K562 (cell line): ENCODE data around the gene CORIN. TPM values are rescaled to one million over a fixed set of nuclear protein-coding genes. Genes with fewer than 3 reads are reported as not detected.

ENCODE experiments used
- ATAC-seq: fragments of 200-7000 bp; cut with Tn5 transposase; 3 replicates; pipeline ENCODE4 v1.9.1; 2020; ENCODE audit warnings: moderate library complexity
- BruUV-seq: library from RNA; stranded (reverse); fragments of 400-500 nt; replicated peaks from 2 replicates; lab custom pipeline; 2021; lab: Mats Ljungman, UMichigan
- CTCF ChIA-PET: fragments of 300-600 bp; formaldehyde crosslinking; extraction: SDS; loops from one replicate; lab custom pipeline; 2021; ENCODE audit warnings: low intra/inter-chr PET ratio; lab: Yijun Ruan, JAX
- POLR2A ChIA-PET: fragments of 300-600, 350-650 bp; sonication (Branson Sonifier 250); formaldehyde crosslinking; extraction: SDS; loops from one replicate; lab custom pipeline; 2021; ENCODE audit warnings: antibody characterized with exemption, inconsistent platforms; lab: Yijun Ruan, JAX
- DNase-seq, 4 experiments: peaks; one replicate each; pipeline versions ENCODE4 v3.0.0 to v3.0.0-alpha.2; 2011 to 2018; ENCODE audit warnings: low spot score in 3 of 4, mixed read lengths in 3 of 4; ENCODE audit errors: extremely low read depth in 1 of 4
- FAIRE-seq: peaks from 2 replicates; lab custom pipeline; 2011; peaks lifted over from hg19 to GRCh38; lab: Jason Lieb, UNC
- H2AFZ ChIP-seq: 2 replicates; pipeline ENCODE4 v1.6.0; 2011; ENCODE audit warnings: low read depth, low read length, control low read depth, inconsistent platforms
- H3K27ac ChIP-seq: fragments of 200-600 bp; 3 replicates; pipeline ENCODE4 v1.8.0; 2011; ENCODE audit warnings: low read depth, mild to moderate bottlenecking, control low read depth, inconsistent platforms, low read length, moderate library complexity, mixed read lengths; ENCODE audit errors: extremely low read depth
- H3K27me3 ChIP-seq, 2 experiments: fragments of 300-600 bp in 1 of 2; 2 replicates in 1 of 2; 3 replicates in 1 of 2; pipeline versions ENCODE4 v1.6.0 to v1.8.0; 2011; ENCODE audit warnings: inconsistent platforms in 2 of 2, low read length in 2 of 2, mild to moderate bottlenecking in 1 of 2, mixed read lengths in 1 of 2, moderate library complexity in 1 of 2; ENCODE audit not compliant: control insufficient read depth in 2 of 2, insufficient read depth in 2 of 2
- H3K36me3 ChIP-seq: fragments of 300-600 bp; 3 replicates; pipeline ENCODE4 v1.8.0; 2011; ENCODE audit warnings: mild to moderate bottlenecking, low read length, inconsistent platforms; ENCODE audit not compliant: control insufficient read depth, insufficient read depth
- H3K4me1 ChIP-seq, 2 experiments: fragments of 200-600 bp in 1 of 2; replicated peaks in 1 of 2; 2 replicates in 1 of 2; 3 replicates in 1 of 2; pipeline versions ENCODE4 v1.5.1 to v1.8.0; 2011; ENCODE audit warnings: inconsistent platforms in 2 of 2, low read length in 2 of 2, mild to moderate bottlenecking in 1 of 2, mixed read lengths in 1 of 2, moderate library complexity in 1 of 2; ENCODE audit not compliant: control insufficient read depth in 2 of 2, insufficient read depth in 2 of 2
- H3K4me2 ChIP-seq: 2 replicates; pipeline ENCODE4 v1.6.1; 2011; ENCODE audit warnings: low read length, control low read depth, inconsistent platforms, mixed read lengths; ENCODE audit not compliant: insufficient read depth
- H3K4me3 ChIP-seq: fragments of 200-600 bp; sonication (generic), shearing (Covaris generic); 2 replicates; pipeline ENCODE4 v1.5.1; 2016; ENCODE audit warnings: control low read depth, inconsistent platforms
- H3K79me2 ChIP-seq: fragments of 200-600 bp; 3 replicates; pipeline ENCODE4 v1.8.0; 2011; ENCODE audit warnings: low read length, inconsistent platforms; ENCODE audit not compliant: control insufficient read depth, insufficient read depth
- H3K9ac ChIP-seq, 2 experiments: 2 replicates each; pipeline versions ENCODE4 v1.6.0 to v1.6.1; 2011; ENCODE audit warnings: low read depth in 2 of 2, low read length in 2 of 2, control low read depth in 1 of 2, inconsistent platforms in 1 of 2, mild to moderate bottlenecking in 1 of 2, mixed read lengths in 1 of 2; ENCODE audit not compliant: insufficient read depth in 1 of 2
- H3K9me1 ChIP-seq: one replicate; pipeline ENCODE4 v1.6.0; 2011; ENCODE audit warnings: inconsistent platforms, mild to moderate bottlenecking, low read length, moderate library complexity; ENCODE audit not compliant: control insufficient read depth, insufficient read depth
- H3K9me3 ChIP-seq: replicated peaks from 2 replicates; pipeline ENCODE4 v1.5.1; 2011; ENCODE audit warnings: low read depth, low read length, inconsistent platforms; ENCODE audit not compliant: control insufficient read depth, insufficient read depth
- H4K20me1 ChIP-seq: replicated peaks from 2 replicates; pipeline ENCODE4 v1.6.1; 2011; ENCODE audit warnings: low read length, inconsistent platforms, mixed read lengths; ENCODE audit not compliant: control insufficient read depth, insufficient read depth
- ATF1 ChIP-seq, 2 experiments: fragments of 450-650 bp in 1 of 2; IDR thresholded peaks; 2 replicates each; pipeline ENCODE4 v1.6.1; 2016; ENCODE audit warnings: missing compliant biosample characterization in 1 of 2, missing genetic modification characterization in 1 of 2
- CAMTA2 ChIP-seq: fragments of 250-450 bp; sonication (Bioruptor Pico); conservative IDR thresholded peaks from 2 replicates; pipeline ENCODE4 v1.5.1; 2022
- CREB1 ChIP-seq, 2 experiments: sonication (generic) in 1 of 2; formaldehyde crosslinking in 1 of 2; IDR thresholded peaks; 2 replicates each; pipeline versions ENCODE4 v1.6.1 to v1.8.0; 2012 to 2022; ENCODE audit warnings: inconsistent platforms in 1 of 2, mild to moderate bottlenecking in 1 of 2, missing genetic modification reagents in 1 of 2, moderate library complexity in 1 of 2
- KAT7 ChIP-seq: sonication (generic); formaldehyde crosslinking; IDR thresholded peaks from 2 replicates; pipeline ENCODE4 v1.8.0; 2022; ENCODE audit warnings: missing genetic modification reagents, mild to moderate bottlenecking, borderline replicate concordance
- MAX ChIP-seq: sonication (generic); formaldehyde crosslinking; IDR thresholded peaks from 2 replicates; pipeline ENCODE4 v1.9.0; 2022; ENCODE audit warnings: mild to moderate bottlenecking, missing genetic modification reagents
- MTA2 ChIP-seq: fragments of 450-650 bp; IDR thresholded peaks from 2 replicates; pipeline ENCODE4 v1.6.1; 2016; ENCODE audit warnings: low read depth
- MYBL2 ChIP-seq, 2 experiments: fragments of 450-650 bp in 1 of 2; sonication (generic) in 1 of 2; formaldehyde crosslinking in 1 of 2; IDR thresholded peaks; 2 replicates each; pipeline versions ENCODE4 v1.6.1 to v1.8.1; 2017 to 2022; ENCODE audit warnings: borderline replicate concordance in 1 of 2, inconsistent platforms in 1 of 2, low read depth in 1 of 2, mild to moderate bottlenecking in 1 of 2, missing genetic modification reagents in 1 of 2, moderate library complexity in 1 of 2
- RAD51 ChIP-seq: fragments of 450-650 bp; IDR thresholded peaks from 2 replicates; pipeline ENCODE4 v1.7.1; 2016; ENCODE audit warnings: low read depth, mild to moderate bottlenecking, borderline replicate concordance
- RBM34 ChIP-seq: fragments of 200-400 bp; formaldehyde crosslinking; IDR thresholded peaks from 2 replicates; pipeline ENCODE4 v1.6.1; 2018; ENCODE audit warnings: low read length, borderline replicate concordance; ENCODE audit not compliant: insufficient read depth
- RUNX1 ChIP-seq: sonication (generic); IDR thresholded peaks from 2 replicates; pipeline ENCODE4 v1.6.1; 2016; ENCODE audit warnings: antibody characterized with exemption, low read depth
- SUPT5H ChIP-seq: fragments of 450-650 bp; IDR thresholded peaks from 2 replicates; pipeline ENCODE4 v1.6.1; 2016
- ZNF217 ChIP-seq: sonication (generic); formaldehyde crosslinking; IDR thresholded peaks from 2 replicates; pipeline ENCODE4 v1.8.0; 2022; ENCODE audit warnings: mild to moderate bottlenecking, missing genetic modification reagents
- ZNF507 ChIP-seq: conservative IDR thresholded peaks from 2 replicates; pipeline ENCODE4 v1.6.1; 2017; ENCODE audit warnings: missing genetic modification characterization, missing compliant biosample characterization
- WGBS: fragments of 100-300 bp; shearing (Covaris generic); methylation state at CpG from one replicate; pipeline ENCODE4 v1.1.6; 2016; ENCODE audit warnings: low coverage, mixed read lengths; ENCODE audit not compliant: insufficient coverage; ENCODE audit errors: missing lambda C conversion rate; 5-methylcytosine and 5-hydroxymethylcytosine counted together
- in situ Hi-C: fragments of 300-500 bp; cut with MboI; formaldehyde crosslinking; loops from 4 replicates; pipeline ENCODE4 v1.15.0; 2018; ENCODE audit warnings: inconsistent platforms, mixed read lengths
- intact Hi-C: fragments of 100-400 bp; cut with micrococcal nuclease; formaldehyde crosslinking; loops from 2 replicates; pipeline ENCODE4 v1.14.2; 2022
- polyA plus RNA-seq, 8 experiments: library from polyadenylated mRNA; depleted of rRNA in 4 of 8; stranded (reverse) in 5 of 8; unstranded in 3 of 8; fragments of >200 nt; fragmentation: Nextera tagmentation in 2 of 8; fragmentation: Illumina TruSeq in 1 of 8; extraction: Ambion mirVana in 2 of 8; extraction: Trizol in 1 of 8; gene quantifications; 2 replicates each; pipeline versions ENCODE4 v1.2.1 to v1.2.3, GENCODE V29; 2011 to 2014; ENCODE audit warnings: inconsistent platforms in 1 of 8, missing spikeins in 1 of 8
- total RNA-seq, 7 experiments: library from RNA; depleted of rRNA in 6 of 7; stranded (reverse); fragments of >200 nt in 6 of 7; fragmentation: Illumina TruSeq in 2 of 7; extraction: Trizol in 2 of 7; gene quantifications; 2 replicates each; pipeline versions ENCODE4 v1.2.1 to v1.2.3, GENCODE V29; 2011 to 2021; ENCODE audit warnings: low replicate concordance in 1 of 7

The CORIN gene
- total and polyA plus RNA-seq, 9 of the 15 experiments (the other 6 are each of a cell fraction or from before 2014, with no cell fraction given), result 0.04 to 0.31 (median 0.08) TPM; not detected in 4

DNA sequence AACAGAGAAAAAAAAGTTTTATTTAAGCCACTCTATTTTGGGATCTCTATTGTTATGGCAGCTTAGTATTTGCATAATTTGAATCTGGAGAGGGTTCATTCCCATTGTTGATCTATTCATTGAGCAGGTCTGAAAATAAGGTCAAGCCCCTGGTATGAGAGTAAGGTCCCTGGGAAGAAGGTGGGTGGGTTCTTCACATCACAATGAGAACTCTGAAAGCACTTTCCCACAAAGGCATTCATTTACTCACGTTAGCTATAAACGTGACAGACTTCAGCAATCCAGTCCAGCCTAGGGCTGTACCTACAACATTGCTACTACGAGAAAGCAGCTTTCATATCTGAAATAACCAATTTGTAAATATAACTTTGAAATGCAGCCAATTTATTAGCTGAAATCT lies 126.2 kb downstream of the CORIN start:
- intact Hi-C loops (no loop called here), in situ Hi-C loops (no loop called here)
- CTCF ChIA-PET, result no interaction called here
- DNase-seq (no peak), FAIRE-seq (no peak), ATAC-seq (no peak)
- Histone ChIP-seq H3K9ac (no peak overlapping the region), H3K9me1 (no peaks in the 10 kb centered on the region), H3K27me3 (peaks cover 0 to 5% of the 10 kb centered on the region in 2 experiments; a peak in 2 of 5 replicates), H3K4me1 (no peaks in the 10 kb centered on the region), H3K27ac (no peak overlapping the region), H3K4me2 (no peak overlapping the region), H3K36me3 (no peaks in the 10 kb centered on the region), H3K79me2 (no peaks in the 10 kb centered on the region), H3K9me3 (no peaks in the 10 kb centered on the region), H2AFZ (no peak overlapping the region), H4K20me1 (no peaks in the 10 kb centered on the region), H3K4me3 (no peak overlapping the region)
- BruUV-seq, result no TSS peak
- 0% methylated on average over 3 of the region's 3 CpGs for WGBS
- TF ChIP-seq CAMTA2 (CRISPR knock-in tag) (no peak), ATF1 (CRISPR knock-in tag; IDR thresholded peaks at IDR 0.05) (no peak), ATF1 (tag; IDR thresholded peaks at IDR 0.05) (no peak), MAX (no peak), RAD51 (no peak), MYBL2 (IDR thresholded peaks at IDR 0.05; ENCODE audit: low read depth) (no peak), MYBL2 (CRISPR knock-in tag; IDR thresholded peaks at IDR 0.05; ENCODE audit: borderline replicate concordance) (no peak), RBM34 (no peak), KAT7 (CRISPR knock-in tag) (no peak), SUPT5H (no peak), RUNX1 (no peak), MTA2 (no peak), ZNF507 (tag) (no peak), CREB1 (IDR thresholded peaks at IDR 0.05) (no peak), CREB1 (CRISPR knock-in tag; IDR thresholded peaks at IDR 0.05) (no peak), ZNF217 (CRISPR knock-in tag) (no peak)
- POLR2A ChIA-PET, result no interaction called here
